BE2C (cell line): ENCODE data around the gene PHACTR3.

ENCODE experiments used
- DNase-seq: peaks from one replicate; pipeline ENCODE4 v3.0.0-alpha.2; 2020
- H3K27me3 ChIP-seq: fragments of 250-450 bp; sonication (Bioruptor Pico); 2 replicates; pipeline ENCODE4 v1.5.1; 2020; ENCODE audit warnings: mild to moderate bottlenecking
- H3K36me3 ChIP-seq: fragments of 250-450 bp; sonication (Bioruptor Pico); 2 replicates; pipeline ENCODE4 v1.5.1; 2020; ENCODE audit warnings: mild to moderate bottlenecking
- H3K4me1 ChIP-seq: fragments of 250-450 bp; sonication (Bioruptor Pico); 2 replicates; pipeline ENCODE4 v1.5.1; 2020
- H3K4me3 ChIP-seq: 2 replicates; pipeline ENCODE4 v1.5.1; 2011; ENCODE audit warnings: low read depth, low read length
- H3K9me3 ChIP-seq: fragments of 250-450 bp; sonication (Bioruptor Pico); 2 replicates; pipeline ENCODE4 v1.5.1; 2020
- CTCF ChIP-seq: IDR thresholded peaks from 2 replicates; pipeline ENCODE4 v1.5.1; 2012; ENCODE audit warnings: mild to moderate bottlenecking, low read depth, low read length

PHACTR3 gene

GRCh38 chr20:59697068-59697467 lies 92.7 kb downstream of the PHACTR3 start:
- no peak for DNase-seq
- Histone ChIP-seq H3K4me3 (no peak overlapping the region), H3K36me3 (no peaks in the 10 kb centered on the region), H3K4me1 (no peaks in the 10 kb centered on the region), H3K27me3 (peaks cover 4% of the 10 kb centered on the region; the same call in 1 of the 2 replicates), H3K9me3 (no peaks in the 10 kb centered on the region)
- TF ChIP-seq CTCF = no peak

- Histone ChIP-seq H3K9me3 (no peaks in the 10 kb centered on the region), H3K36me3 (no peaks in the 10 kb centered on the region), H3K4me3 (no peak overlapping the region), H3K4me1 (no peaks in the 10 kb centered on the region), H3K27me3 (no peaks in the 10 kb centered on the region)
- DNase-seq = no peak
- TF ChIP-seq CTCF = no peak
These were observed 94.3 kb downstream of the PHACTR3 start for GRCh38 chr20:59698598-59698997.

- no peaks in the 10 kb centered on the region for H3K27me3 ChIP-seq
- no peaks in the 10 kb centered on the region for H3K36me3 ChIP-seq
- H3K4me1 ChIP-seq = no peaks in the 10 kb centered on the region
- no peak for DNase-seq
- no peak for TF ChIP-seq CTCF
- no peak overlapping the region for H3K4me3 ChIP-seq
- no peaks in the 10 kb centered on the region for H3K9me3 ChIP-seq
These were observed 96.9 kb downstream of the PHACTR3 start for GRCh38 chr20:59701236-59701635.

- no peaks in the 10 kb centered on the region for H3K27me3 ChIP-seq
- TF ChIP-seq CTCF = no peak
- no peak for DNase-seq
- H3K36me3 ChIP-seq = no peaks in the 10 kb centered on the region
- H3K4me1 ChIP-seq = no peaks in the 10 kb centered on the region
- no peaks in the 10 kb centered on the region for H3K9me3 ChIP-seq
- no peak overlapping the region for H3K4me3 ChIP-seq
These were observed 98.7 kb downstream of the PHACTR3 start for GRCh38 chr20:59703046-59703445.

GRCh38 chr20:59705651-59706399 lies 101.5 kb downstream of the PHACTR3 start:
- no peaks in the 10 kb centered on the region for H3K36me3 ChIP-seq
- no peak for DNase-seq
- H3K27me3 ChIP-seq = no peaks in the 10 kb centered on the region
- no peaks in the 10 kb centered on the region for H3K4me1 ChIP-seq
- no peak for TF ChIP-seq CTCF
- no peak overlapping the region for H3K4me3 ChIP-seq
- H3K9me3 ChIP-seq = no peaks in the 10 kb centered on the region

GRCh38 chr20:59706400-59706693 lies 102.0 kb downstream of the PHACTR3 start:
- Histone ChIP-seq H3K36me3 (no peaks in the 10 kb centered on the region), H3K27me3 (no peaks in the 10 kb centered on the region), H3K4me3 (no peak overlapping the region), H3K4me1 (no peaks in the 10 kb centered on the region), H3K9me3 (no peaks in the 10 kb centered on the region)
- DNase-seq = no peak
- TF ChIP-seq CTCF = no peak
